SK-N-SH (cell line): ENCODE data around the gene TPSAB1. TPM values are rescaled to one million over a fixed set of nuclear protein-coding genes. Genes with fewer than 3 reads are reported as not detected.

Experiments
- CTCF ChIA-PET: fragments of 300-600, 350-600 bp; formaldehyde crosslinking; extraction: SDS; loops from one replicate; lab custom pipeline; 2021; lab: Yijun Ruan, JAX
- POLR2A ChIA-PET: fragments of 350-600 bp; sonication (Branson Sonifier 250); formaldehyde crosslinking; extraction: SDS; loops from one replicate; lab custom pipeline; 2020; ENCODE audit warnings: antibody characterized with exemption, inconsistent platforms; lab: Yijun Ruan, JAX
- DNase-seq: peaks from one replicate; pipeline ENCODE4 v3.0.0; 2012
- H2AFZ ChIP-seq: fragments of 200-600 bp; sonication (generic); 2 replicates; pipeline ENCODE4 v1.8.1; 2016; ENCODE audit warnings: antibody characterized with exemption, mild to moderate bottlenecking, low read depth
- H3F3A ChIP-seq: fragments of 200-600 bp; sonication (generic); replicated peaks from 2 replicates; pipeline ENCODE3; 2016; ENCODE audit warnings: antibody characterized with exemption, mild to moderate bottlenecking; ENCODE audit not compliant: insufficient read depth
- H3K27ac ChIP-seq, 2 experiments: fragments of 200-500 bp in 1 of 2; fragments of 200-600 bp in 1 of 2; sonication (Bioruptor generic) in 1 of 2; sonication (generic), shearing (Covaris generic) in 1 of 2; 2 replicates each; pipeline versions ENCODE4 v1.5.1 to v1.6.1; 2014 to 2016; ENCODE audit warnings: low read depth in 2 of 2, inconsistent platforms in 1 of 2, low read length in 1 of 2, mild to moderate bottlenecking in 1 of 2, mixed read lengths in 1 of 2
- H3K27me3 ChIP-seq: fragments of 200-600 bp; sonication (generic), shearing (Covaris generic); 2 replicates; pipeline ENCODE4 v1.6.1; 2016; ENCODE audit warnings: mixed run types; ENCODE audit not compliant: insufficient read depth
- H3K36me3 ChIP-seq, 2 experiments: fragments of 200-500 bp in 1 of 2; fragments of 200-600 bp in 1 of 2; sonication (Bioruptor generic) in 1 of 2; sonication (generic) in 1 of 2; replicated peaks in 1 of 2; 2 replicates each; pipeline versions ENCODE3 to v1.5.1; 2014 to 2016; ENCODE audit warnings: low read length in 1 of 2, mild to moderate bottlenecking in 1 of 2; ENCODE audit not compliant: insufficient read depth in 2 of 2, control insufficient read depth in 1 of 2
- H3K4me1 ChIP-seq, 2 experiments: fragments of 200-500 bp in 1 of 2; fragments of 200-600 bp in 1 of 2; sonication (Bioruptor generic) in 1 of 2; sonication (generic), shearing (Covaris generic) in 1 of 2; 2 replicates each; pipeline versions ENCODE4 v1.5.1 to v1.6.1; 2014 to 2016; ENCODE audit warnings: low read depth in 1 of 2, low read length in 1 of 2, mixed run types in 1 of 2; ENCODE audit not compliant: insufficient read depth in 2 of 2, control insufficient read depth in 1 of 2
- H3K4me2 ChIP-seq: fragments of 200-600 bp; sonication (generic), shearing (Covaris generic); 2 replicates; pipeline ENCODE4 v1.6.1; 2017; ENCODE audit warnings: mixed run types
- H3K4me3 ChIP-seq, 2 experiments: fragments of 200-500 bp in 1 of 2; fragments of 200-600 bp in 1 of 2; sonication (Bioruptor generic) in 1 of 2; sonication (generic), shearing (Covaris generic) in 1 of 2; 2 replicates each; pipeline versions ENCODE4 v1.5.1 to v1.8.1; 2014 to 2016; ENCODE audit warnings: low read depth in 2 of 2, inconsistent platforms in 1 of 2, low read length in 1 of 2, mild to moderate bottlenecking in 1 of 2, mixed read lengths in 1 of 2, moderate library complexity in 1 of 2
- H3K79me2 ChIP-seq: fragments of 200-600 bp; sonication (generic); 2 replicates; pipeline ENCODE4 v1.8.1; 2017; ENCODE audit warnings: mild to moderate bottlenecking; ENCODE audit not compliant: insufficient read depth
- H3K9ac ChIP-seq: fragments of 200-600 bp; sonication (generic); 2 replicates; pipeline ENCODE4 v1.6.1; 2017; ENCODE audit warnings: mixed run types
- H3K9me2 ChIP-seq: fragments of 200-600 bp; sonication (generic); 2 replicates; pipeline ENCODE4 v1.6.1; 2017; ENCODE audit warnings: mixed run types
- H3K9me3 ChIP-seq: fragments of 200-600 bp; sonication (generic); 2 replicates; pipeline ENCODE4 v1.6.1; 2017; ENCODE audit warnings: mixed run types, mild to moderate bottlenecking, moderate library complexity
- H4K20me1 ChIP-seq: fragments of 200-600 bp; sonication (generic); 2 replicates; pipeline ENCODE4 v1.6.1; 2017; ENCODE audit warnings: mild to moderate bottlenecking, mixed run types; ENCODE audit not compliant: insufficient read depth
- EP300 ChIP-seq, 2 experiments: IDR thresholded peaks; 2 replicates each; pipeline versions ENCODE4 v1.4.0 to v1.6.1; 2012; ENCODE audit warnings: borderline replicate concordance in 1 of 2, low read depth in 1 of 2, low read length in 1 of 2
- EZH2phosphoT487 ChIP-seq: fragments of 200-600 bp; sonication (generic); IDR thresholded peaks from 2 replicates; pipeline ENCODE4 v1.6.1; 2017; ENCODE audit warnings: low read depth, mixed run types, mild to moderate bottlenecking, antibody characterized with exemption, moderate library complexity, borderline replicate concordance
- FOSL2 ChIP-seq: IDR thresholded peaks from 2 replicates; pipeline ENCODE4 v1.4.0; 2012; ENCODE audit warnings: low read depth, mild to moderate bottlenecking, moderate library complexity, borderline replicate concordance
- GATA2 ChIP-seq: sonication (generic); formaldehyde crosslinking; IDR thresholded peaks from 2 replicates; pipeline ENCODE4 v1.5.0; 2020; ENCODE audit warnings: mild to moderate bottlenecking, missing genetic modification reagents
- JUND ChIP-seq: IDR thresholded peaks from 2 replicates; pipeline ENCODE4 v1.4.0; 2012
- MEF2A ChIP-seq: IDR thresholded peaks from 2 replicates; pipeline ENCODE4 v1.4.0; 2012; ENCODE audit warnings: low read depth, borderline replicate concordance
- MXI1 ChIP-seq: IDR thresholded peaks from 2 replicates; pipeline ENCODE4 v1.6.1; 2012; ENCODE audit warnings: mild to moderate bottlenecking, low read depth, low read length, improper control_type of control experiment
- NRF1 ChIP-seq: IDR thresholded peaks from 2 replicates; pipeline ENCODE4 v1.6.1; 2012; ENCODE audit warnings: low read depth, mild to moderate bottlenecking, low read length
- POLR2AphosphoS5 ChIP-seq: IDR thresholded peaks from 2 replicates; pipeline ENCODE4 v1.6.1; 2012; ENCODE audit warnings: low read depth, low read length
- RAD21 ChIP-seq: IDR thresholded peaks from 2 replicates; pipeline ENCODE4 v1.6.1; 2012; ENCODE audit warnings: mild to moderate bottlenecking, low read length
- SIN3A ChIP-seq: IDR thresholded peaks from 2 replicates; pipeline ENCODE4 v1.6.1; 2012; ENCODE audit warnings: low read depth, mild to moderate bottlenecking, low read length, moderate library complexity, borderline replicate concordance
- SMC3 ChIP-seq: IDR thresholded peaks from 2 replicates; pipeline ENCODE4 v1.6.1; 2012; ENCODE audit warnings: low read depth, low read length, improper control_type of control experiment
- TCF12 ChIP-seq: IDR thresholded peaks from 2 replicates; pipeline ENCODE4 v1.4.0; 2012
- YY1 ChIP-seq: IDR thresholded peaks from 2 replicates; pipeline ENCODE4 v1.4.0; 2012; ENCODE audit warnings: low read depth, mild to moderate bottlenecking
- WGBS: methylation state at CpG from one replicate; pipeline ENCODE4 v1.1.6; 2017; ENCODE audit warnings: low lambda C conversion rate; 5-methylcytosine and 5-hydroxymethylcytosine counted together
- polyA plus RNA-seq, 3 experiments: library from polyadenylated mRNA; depleted of rRNA; stranded (reverse); fragments of >200 nt; gene quantifications; 2 replicates each; pipeline ENCODE4 v1.2.3, GENCODE V29; 2012
- TF ChIP-seq, protein P1 (sequence below): IDR thresholded peaks from 2 replicates; pipeline ENCODE4 v1.4.0; 2012; ENCODE audit warnings: low read depth, borderline replicate concordance
- TF ChIP-seq, protein P2 (sequence below): fragments of 150-350 bp; IDR thresholded peaks from 2 replicates; pipeline ENCODE4 v1.6.1; 2016; ENCODE audit warnings: mild to moderate bottlenecking, low read depth, low read length
- TF ChIP-seq, protein P3 (sequence below): IDR thresholded peaks from 2 replicates; pipeline ENCODE4; 2012
- TF ChIP-seq, protein P4 (sequence below): IDR thresholded peaks from 2 replicates; pipeline ENCODE4 v1.6.1; 2012; ENCODE audit warnings: mild to moderate bottlenecking, low read depth, low read length, moderate library complexity

Gene TPSAB1
- polyA plus RNA-seq, 1 of the 3 experiments (the other 2 are of a cell fraction) = not detected

DNA sequence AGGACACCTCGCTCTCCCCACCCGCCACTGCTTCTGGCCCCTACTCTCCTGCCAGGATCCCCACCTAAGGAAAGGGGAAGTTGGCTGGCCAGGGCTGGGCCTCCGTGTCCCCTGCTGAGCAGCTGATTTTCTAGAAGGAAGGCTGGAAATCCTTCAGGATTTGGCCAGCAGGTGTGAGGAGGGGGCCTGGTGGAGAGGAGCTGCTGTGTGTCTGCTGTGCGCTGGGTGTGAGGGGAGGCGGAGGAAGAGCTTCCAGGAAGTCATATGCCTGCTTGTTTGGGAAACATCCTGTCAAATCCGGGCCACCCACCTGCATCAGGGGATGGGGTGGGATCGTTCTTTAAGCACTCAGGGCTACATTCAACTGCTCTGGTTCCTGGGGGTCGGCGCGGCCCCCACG is 44.0 kb upstream of the TPSAB1 start:
- H2AFZ ChIP-seq = no peak overlapping the region
- 25% methylated on average over 2 of the region's 11 CpGs for WGBS
- H3K79me2 ChIP-seq = no peaks in the 10 kb centered on the region
- H3K4me3 ChIP-seq = no peak overlapping the region
- H3K9me2 ChIP-seq = no peaks in the 10 kb centered on the region
- no peaks in the 10 kb centered on the region; a peak in 1 of 4 replicates for H3K4me1 ChIP-seq
- H3K9me3 ChIP-seq = no peaks in the 10 kb centered on the region
- H3K27ac ChIP-seq = no peak overlapping the region
- POLR2A ChIA-PET = no interaction called here
- no peak for DNase-seq
- peaks cover 36% of the 10 kb centered on the region for H3K27me3 ChIP-seq
- no peak overlapping the region for H3K4me2 ChIP-seq
- no peaks in the 10 kb centered on the region for H3K36me3 ChIP-seq
- peaks cover 8% of the 10 kb centered on the region; the same call in 1 of the 2 replicates for H4K20me1 ChIP-seq
- H3K9ac ChIP-seq = no peak overlapping the region
- TF ChIP-seq RAD21 = no peak
- TF ChIP-seq, protein P1, sequence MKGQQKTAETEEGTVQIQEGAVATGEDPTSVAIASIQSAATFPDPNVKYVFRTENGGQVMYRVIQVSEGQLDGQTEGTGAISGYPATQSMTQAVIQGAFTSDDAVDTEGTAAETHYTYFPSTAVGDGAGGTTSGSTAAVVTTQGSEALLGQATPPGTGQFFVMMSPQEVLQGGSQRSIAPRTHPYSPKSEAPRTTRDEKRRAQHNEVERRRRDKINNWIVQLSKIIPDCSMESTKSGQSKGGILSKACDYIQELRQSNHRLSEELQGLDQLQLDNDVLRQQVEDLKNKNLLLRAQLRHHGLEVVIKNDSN = no peak
- no peak for TF ChIP-seq YY1
- no peak for TF ChIP-seq EZH2phosphoT487
- no peak for TF ChIP-seq MXI1
- TF ChIP-seq MEF2A = no peak
- no peak for TF ChIP-seq POLR2AphosphoS5
- no peak for TF ChIP-seq SIN3A
- no peak for TF ChIP-seq GATA2 (CRISPR knock-in tag)
- TF ChIP-seq, protein P2, sequence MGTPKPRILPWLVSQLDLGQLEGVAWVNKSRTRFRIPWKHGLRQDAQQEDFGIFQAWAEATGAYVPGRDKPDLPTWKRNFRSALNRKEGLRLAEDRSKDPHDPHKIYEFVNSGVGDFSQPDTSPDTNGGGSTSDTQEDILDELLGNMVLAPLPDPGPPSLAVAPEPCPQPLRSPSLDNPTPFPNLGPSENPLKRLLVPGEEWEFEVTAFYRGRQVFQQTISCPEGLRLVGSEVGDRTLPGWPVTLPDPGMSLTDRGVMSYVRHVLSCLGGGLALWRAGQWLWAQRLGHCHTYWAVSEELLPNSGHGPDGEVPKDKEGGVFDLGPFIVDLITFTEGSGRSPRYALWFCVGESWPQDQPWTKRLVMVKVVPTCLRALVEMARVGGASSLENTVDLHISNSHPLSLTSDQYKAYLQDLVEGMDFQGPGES = no peak
- no peak for TF ChIP-seq TCF12
- TF ChIP-seq, protein P3, sequence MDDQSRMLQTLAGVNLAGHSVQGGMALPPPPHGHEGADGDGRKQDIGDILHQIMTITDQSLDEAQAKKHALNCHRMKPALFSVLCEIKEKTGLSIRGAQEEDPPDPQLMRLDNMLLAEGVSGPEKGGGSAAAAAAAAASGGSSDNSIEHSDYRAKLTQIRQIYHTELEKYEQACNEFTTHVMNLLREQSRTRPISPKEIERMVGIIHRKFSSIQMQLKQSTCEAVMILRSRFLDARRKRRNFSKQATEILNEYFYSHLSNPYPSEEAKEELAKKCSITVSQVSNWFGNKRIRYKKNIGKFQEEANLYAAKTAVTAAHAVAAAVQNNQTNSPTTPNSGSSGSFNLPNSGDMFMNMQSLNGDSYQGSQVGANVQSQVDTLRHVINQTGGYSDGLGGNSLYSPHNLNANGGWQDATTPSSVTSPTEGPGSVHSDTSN = no peak
- TF ChIP-seq SMC3 = no peak
- no peak for TF ChIP-seq EP300 (IDR thresholded peaks at IDR 0.05; ENCODE audit: borderline replicate concordance in 1 of 2, low read depth in 1 of 2, low read length in 1 of 2)
- no peak for TF ChIP-seq FOSL2
- no peak for TF ChIP-seq NRF1
- TF ChIP-seq JUND = no peak
- TF ChIP-seq, protein P4, sequence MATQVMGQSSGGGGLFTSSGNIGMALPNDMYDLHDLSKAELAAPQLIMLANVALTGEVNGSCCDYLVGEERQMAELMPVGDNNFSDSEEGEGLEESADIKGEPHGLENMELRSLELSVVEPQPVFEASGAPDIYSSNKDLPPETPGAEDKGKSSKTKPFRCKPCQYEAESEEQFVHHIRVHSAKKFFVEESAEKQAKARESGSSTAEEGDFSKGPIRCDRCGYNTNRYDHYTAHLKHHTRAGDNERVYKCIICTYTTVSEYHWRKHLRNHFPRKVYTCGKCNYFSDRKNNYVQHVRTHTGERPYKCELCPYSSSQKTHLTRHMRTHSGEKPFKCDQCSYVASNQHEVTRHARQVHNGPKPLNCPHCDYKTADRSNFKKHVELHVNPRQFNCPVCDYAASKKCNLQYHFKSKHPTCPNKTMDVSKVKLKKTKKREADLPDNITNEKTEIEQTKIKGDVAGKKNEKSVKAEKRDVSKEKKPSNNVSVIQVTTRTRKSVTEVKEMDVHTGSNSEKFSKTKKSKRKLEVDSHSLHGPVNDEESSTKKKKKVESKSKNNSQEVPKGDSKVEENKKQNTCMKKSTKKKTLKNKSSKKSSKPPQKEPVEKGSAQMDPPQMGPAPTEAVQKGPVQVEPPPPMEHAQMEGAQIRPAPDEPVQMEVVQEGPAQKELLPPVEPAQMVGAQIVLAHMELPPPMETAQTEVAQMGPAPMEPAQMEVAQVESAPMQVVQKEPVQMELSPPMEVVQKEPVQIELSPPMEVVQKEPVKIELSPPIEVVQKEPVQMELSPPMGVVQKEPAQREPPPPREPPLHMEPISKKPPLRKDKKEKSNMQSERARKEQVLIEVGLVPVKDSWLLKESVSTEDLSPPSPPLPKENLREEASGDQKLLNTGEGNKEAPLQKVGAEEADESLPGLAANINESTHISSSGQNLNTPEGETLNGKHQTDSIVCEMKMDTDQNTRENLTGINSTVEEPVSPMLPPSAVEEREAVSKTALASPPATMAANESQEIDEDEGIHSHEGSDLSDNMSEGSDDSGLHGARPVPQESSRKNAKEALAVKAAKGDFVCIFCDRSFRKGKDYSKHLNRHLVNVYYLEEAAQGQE = no peak
- TF ChIP-seq, all 33 proteins: peak for 0
- CTCF ChIA-PET = interaction anchor here (0.6 to 1.5 kb wide), 5 partner anchors 10 to 431 kb away, joined by 3 to 5 read pairs (median 3); no protein-coding TSS in a partner anchor
- no peaks in the 10 kb centered on the region for H3F3A ChIP-seq
